Measurements from ENCODE around the gene PPRC1.

GRCh38 chr10:102132193-102132562, 662 bp upstream of the PPRC1 start:
- TF ChIP-seq CTCF (IDR thresholded peaks at IDR 0.05) (no peak), POLR2A (IDR thresholded peaks at IDR 0.05) (no peak)

Data from lower leg skin (tissue), 3 donors.